GM21515 (cell line): ENCODE measurements around the gene ABHD2.

ENCODE experiments used
- ATAC-seq: cut with Tn5 transposase; IDR thresholded peaks from one replicate; pipeline ENCODE4 v1.9.1; 2021; ENCODE audit not compliant: unreplicated experiment

ABHD2 gene

GRCh38 chr15:89187301-89187985, 99.2 kb downstream of the ABHD2 start:
- no peak for ATAC-seq

- ATAC-seq: no peak
These were observed 99.8 kb downstream of the ABHD2 start for GRCh38 chr15:89187986-89188514.

GRCh38 chr15:89192136-89192535, 103.9 kb downstream of the ABHD2 start:
- no peak for ATAC-seq

DNA sequence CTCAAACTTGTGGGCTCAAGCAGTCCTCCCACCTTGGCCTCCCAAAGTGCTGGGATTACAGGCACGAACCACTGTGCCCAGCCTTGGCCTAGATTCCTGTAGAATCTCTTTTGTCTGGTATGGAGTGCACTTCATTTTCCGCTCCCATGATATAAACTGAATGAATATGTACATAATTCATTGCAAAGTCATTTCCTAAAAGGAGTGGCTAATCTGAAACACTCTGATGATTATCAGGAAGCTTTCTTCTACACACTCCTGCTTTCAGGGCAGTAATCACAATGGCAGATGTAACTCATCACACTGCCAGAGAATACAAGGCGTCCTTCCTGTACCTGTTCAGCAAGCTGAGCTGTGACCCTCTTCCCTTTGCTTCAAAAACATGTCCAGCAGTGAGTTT, 104.5 kb downstream of the ABHD2 start:
- no peak for ATAC-seq

- no peak for ATAC-seq
These were observed 106.4 kb downstream of the ABHD2 start for GRCh38 chr15:89194608-89195007.

GRCh38 chr15:89195836-89196235, 107.6 kb downstream of the ABHD2 start:
- no peak for ATAC-seq

DNA sequence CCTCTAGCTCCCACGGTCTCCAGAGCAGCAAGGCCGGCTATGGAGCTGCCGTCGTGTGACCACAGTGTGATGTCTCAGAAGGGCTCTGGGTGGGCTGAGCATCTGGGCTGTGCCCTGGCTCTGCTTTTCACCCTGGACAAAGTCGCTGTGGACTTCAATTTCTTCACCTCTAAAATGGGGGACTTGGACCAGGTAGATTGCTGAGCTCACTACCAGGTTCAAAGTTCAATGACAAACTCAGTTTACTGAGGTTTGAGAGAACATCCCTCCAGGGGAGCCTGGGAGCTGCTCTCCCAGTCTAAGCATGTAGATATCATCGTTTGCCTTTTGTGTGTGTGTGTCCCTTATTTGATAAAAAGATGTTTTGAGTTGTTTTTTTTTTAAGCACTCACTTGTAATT, 108.0 kb downstream of the ABHD2 start:
- no peak for ATAC-seq

DNA sequence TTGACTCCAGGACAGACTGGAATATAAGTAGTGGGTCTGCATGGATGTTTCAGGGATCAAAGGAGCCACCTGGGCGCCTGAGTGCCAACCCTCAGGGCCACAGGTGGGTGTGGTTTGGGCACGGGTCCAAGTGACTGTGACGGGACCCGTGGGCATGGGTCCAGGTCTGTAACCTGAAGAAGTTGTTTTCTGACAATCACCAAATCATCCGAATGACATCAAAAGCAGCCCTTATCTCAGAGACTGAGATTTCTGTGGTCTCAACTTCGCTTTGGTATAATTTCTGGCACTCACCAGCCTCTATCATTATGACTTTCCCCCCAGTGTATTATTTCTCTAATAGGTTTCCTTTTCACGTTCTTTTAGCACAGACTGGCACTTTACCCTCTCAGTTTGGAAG, 108.7 kb downstream of the ABHD2 start:
- no peak for ATAC-seq

DNA sequence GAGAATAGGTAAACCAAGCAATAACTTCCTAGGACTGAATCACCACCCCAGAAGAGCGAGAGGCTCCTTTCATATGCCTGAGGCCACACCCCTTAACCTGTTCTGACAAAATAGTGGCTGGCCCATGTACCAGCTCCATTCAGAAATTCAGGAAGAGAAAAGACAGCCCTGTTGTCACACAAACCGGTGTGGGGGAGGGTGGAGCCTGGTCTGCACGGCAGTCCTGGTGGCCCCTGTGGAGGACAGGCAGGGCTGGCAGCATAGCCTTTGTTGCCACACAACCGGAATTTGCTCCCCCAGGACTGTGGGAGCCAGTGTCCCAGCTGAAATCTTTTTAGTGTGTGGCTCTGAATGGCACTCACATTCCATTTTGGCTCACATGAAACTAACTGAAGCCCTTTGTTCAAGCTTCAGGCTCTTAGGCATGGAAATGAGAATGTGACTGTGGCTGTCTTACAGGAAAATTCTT, 109.3 kb downstream of the ABHD2 start:
- ATAC-seq: no peak

- ATAC-seq: no peak
These were observed 109.9 kb downstream of the ABHD2 start for GRCh38 chr15:89198196-89198595.

DNA sequence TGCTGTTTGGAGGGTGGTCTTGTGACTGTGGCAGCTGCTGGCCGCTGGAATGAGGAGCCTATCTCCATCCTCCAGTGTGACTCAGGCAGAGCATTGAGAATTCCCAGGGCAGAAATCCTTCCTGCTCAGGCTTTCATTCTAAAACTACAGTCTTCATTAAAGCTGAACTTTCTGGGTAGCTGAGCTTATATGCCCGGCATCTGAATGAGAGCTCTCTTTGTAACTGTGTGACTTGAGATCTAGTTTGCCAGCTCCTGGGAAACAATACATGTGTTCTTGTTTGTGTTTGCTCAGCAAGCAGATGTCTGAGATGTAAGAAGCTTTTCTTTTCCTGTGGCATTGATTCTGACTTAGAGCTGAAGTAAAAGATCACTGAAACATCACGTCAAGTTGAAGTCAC, 110.7 kb downstream of the ABHD2 start:
- no peak for ATAC-seq

DNA sequence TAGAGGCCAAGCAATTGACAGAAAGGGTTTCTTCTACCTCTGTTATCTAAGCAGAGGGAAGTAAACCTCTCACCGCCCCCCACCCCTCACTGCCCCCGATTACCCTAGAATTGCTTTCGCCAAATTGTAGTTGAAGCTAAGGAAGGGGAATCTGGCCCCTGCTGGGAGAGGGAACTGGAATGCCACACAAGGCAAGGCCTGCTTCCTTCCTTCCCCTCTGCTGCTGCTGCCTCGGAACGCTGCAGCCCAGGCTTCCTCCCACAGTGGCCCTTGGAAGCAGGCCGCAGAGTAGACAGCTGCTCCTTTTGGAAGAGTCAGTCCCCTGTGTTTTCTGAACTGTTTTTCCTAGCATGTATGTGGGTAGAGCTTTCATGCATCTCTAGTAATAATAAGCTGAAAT, 111.5 kb downstream of the ABHD2 start:
- ATAC-seq: no peak

GRCh38 chr15:89200182-89200581, 111.9 kb downstream of the ABHD2 start:
- ATAC-seq: no peak

- no peak for ATAC-seq
These were observed 113.3 kb downstream of the ABHD2 start for GRCh38 chr15:89201465-89202005.

- ATAC-seq: no peak
These were observed 115.5 kb downstream of the ABHD2 start for GRCh38 chr15:89203705-89204273.

- ATAC-seq: no peak
These were observed 117.8 kb downstream of the ABHD2 start for GRCh38 chr15:89205991-89206585.

- ATAC-seq: peak; percentile 65
These were observed 118.7 kb downstream of the ABHD2 start for GRCh38 chr15:89206908-89207331.

- ATAC-seq: no peak
These were observed 120.0 kb downstream of the ABHD2 start for GRCh38 chr15:89208256-89208655.

GRCh38 chr15:89209057-89209456, 120.8 kb downstream of the ABHD2 start:
- no peak for ATAC-seq

- ATAC-seq: no peak
These were observed 123.5 kb downstream of the ABHD2 start for GRCh38 chr15:89211678-89212170.

DNA sequence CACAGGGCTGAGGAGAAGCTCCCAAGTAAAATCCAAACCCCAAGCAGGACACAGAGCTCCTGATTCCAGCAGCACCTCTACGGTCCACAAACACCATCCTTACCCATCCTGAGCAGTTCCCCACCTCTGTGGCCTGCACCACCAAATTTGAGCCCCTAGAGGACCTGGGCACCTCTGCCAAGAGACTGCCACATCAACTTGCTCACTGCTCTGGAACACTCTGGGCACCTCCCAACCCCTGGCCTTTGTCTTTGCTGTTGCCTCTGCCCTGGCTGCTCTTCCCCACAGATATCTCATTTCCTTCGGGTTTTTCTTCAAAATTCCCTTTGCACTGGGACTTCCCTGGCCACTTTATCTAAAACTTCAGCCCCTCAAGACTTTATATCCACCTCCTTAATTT, 127.4 kb downstream of the ABHD2 start:
- ATAC-seq: no peak

DNA sequence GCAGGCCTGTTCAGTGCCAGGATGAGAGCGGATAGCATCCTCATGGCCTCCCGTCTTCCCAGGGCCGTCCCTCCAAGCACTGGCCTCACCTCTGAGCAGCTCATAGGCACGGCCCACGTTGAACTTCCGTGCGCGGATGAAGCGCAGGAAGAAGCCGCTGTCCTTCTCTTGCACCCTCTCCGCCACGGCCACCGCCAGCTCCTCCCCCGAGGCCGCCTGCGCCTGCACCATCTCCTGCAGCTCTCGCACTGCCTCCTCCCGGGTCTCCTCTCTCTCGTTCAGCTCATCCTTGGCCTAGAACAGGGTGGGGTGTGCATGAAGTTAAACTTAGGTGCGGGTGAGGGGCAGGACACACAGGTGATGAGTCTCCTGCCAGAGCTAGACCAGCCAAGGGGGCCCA, 128.8 kb downstream of the ABHD2 start:
- no peak for ATAC-seq
